Right atrium auricular region (tissue), 2 donors: ENCODE data around the gene UPK1B. TPM values are rescaled to one million over a fixed set of nuclear protein-coding genes. Genes with fewer than 3 reads are reported as not detected.

Source experiments
- DNase-seq: peaks from one replicate; pipeline ENCODE4 v3.0.0-alpha.2; 2019; ENCODE audit warnings: low spot score
- H3K27ac ChIP-seq, 2 donors: fragments of 200-600 bp; sonication (generic); 1 replicate in 1 of 2; 2 replicates in 1 of 2; pipeline ENCODE4 v1.5.1; 2016 to 2019
- H3K27me3 ChIP-seq, 2 donors: fragments of 200-600 bp; sonication (generic); one replicate each; pipeline versions ENCODE4 v1.5.1 to v1.6.0; 2017 to 2019
- H3K36me3 ChIP-seq: fragments of 200-600 bp; sonication (generic); one replicate; pipeline ENCODE4 v1.5.1; 2016
- H3K4me1 ChIP-seq, 2 donors: fragments of 200-600 bp; sonication (generic); one replicate each; pipeline versions ENCODE4 v1.5.1 to v1.6.0; 2017 to 2019
- H3K4me3 ChIP-seq, 2 donors: fragments of 200-600 bp; sonication (generic); 1 replicate in 1 of 2; 2 replicates in 1 of 2; pipeline ENCODE4 v1.5.1; 2017 to 2019; ENCODE audit warnings: mild to moderate bottlenecking in 1 of 2, moderate library complexity in 1 of 2
- H3K9me3 ChIP-seq, 2 donors: fragments of 200-600 bp; sonication (generic); one replicate each; pipeline ENCODE4 v1.5.1; 2019
- CTCF ChIP-seq, 2 donors: fragments of 200-600 bp; sonication (generic); IDR thresholded peaks; one replicate each; pipeline ENCODE4 v1.5.1; 2019; ENCODE audit warnings: antibody characterized with exemption in 2 of 2
- total RNA-seq, 2 donors: library from RNA; depleted of rRNA; stranded (reverse); fragments of >200 nt; gene quantifications; one replicate each; pipeline ENCODE4 v1.1.0, GENCODE V29; 2016

UPK1B gene
- total RNA-seq, 2 donors from 2014 or later, result 5.2 to 19.1 TPM

- Histone ChIP-seq H3K27ac (no peak overlapping the region), H3K9me3 (no peaks in the 10 kb centered on the region), H3K27me3 (no peaks in the 10 kb centered on the region), H3K4me3 (no peak overlapping the region), H3K36me3 (peaks cover 59% of the 10 kb centered on the region), H3K4me1 (no peaks in the 10 kb centered on the region)
- TF ChIP-seq CTCF (IDR thresholded peaks at IDR 0.05), result no peak
- DNase-seq, result no peak
These were observed 55.2 kb downstream of the UPK1B start for GRCh38 chr3:119228373-119229145.

- H3K4me3 ChIP-seq, result no peak overlapping the region
- no peaks in the 10 kb centered on the region for H3K27me3 ChIP-seq
- DNase-seq, result no peak
- peaks cover 56% of the 10 kb centered on the region for H3K36me3 ChIP-seq
- no peaks in the 10 kb centered on the region for H3K9me3 ChIP-seq
- H3K4me1 ChIP-seq, result no peaks in the 10 kb centered on the region
- TF ChIP-seq CTCF (IDR thresholded peaks at IDR 0.05), result no peak
- H3K27ac ChIP-seq, result no peak overlapping the region
These were observed 55.8 kb downstream of the UPK1B start for GRCh38 chr3:119229190-119229589.

GRCh38 chr3:119230071-119230470 is 56.7 kb downstream of the UPK1B start:
- no peak for TF ChIP-seq CTCF (IDR thresholded peaks at IDR 0.05)

GRCh38 chr3:119230745-119231144 is 57.3 kb downstream of the UPK1B start:
- Histone ChIP-seq H3K4me1 (no peaks in the 10 kb centered on the region), H3K4me3 (no peak overlapping the region), H3K9me3 (no peaks in the 10 kb centered on the region), H3K27ac (no peak overlapping the region), H3K27me3 (no peaks in the 10 kb centered on the region), H3K36me3 (peaks cover 59% of the 10 kb centered on the region)
- DNase-seq, result no peak
- no peak for TF ChIP-seq CTCF (IDR thresholded peaks at IDR 0.05)

More at GRCh38 chr3:119230071-119230470, 56.7 kb downstream of the UPK1B start:
- Histone ChIP-seq H3K4me1 (no peaks in the 10 kb centered on the region), H3K27me3 (no peaks in the 10 kb centered on the region), H3K36me3 (peaks cover 56% of the 10 kb centered on the region), H3K9me3 (no peaks in the 10 kb centered on the region), H3K4me3 (no peak overlapping the region), H3K27ac (no peak overlapping the region)
- no peak for DNase-seq

- Histone ChIP-seq H3K36me3 (peaks cover 23% of the 10 kb centered on the region), H3K4me1 (peaks cover 0 to 15% of the 10 kb centered on the region in 2 donors), H3K4me3 (no peak overlapping the region)
These were observed 61.2 kb downstream of the UPK1B start for GRCh38 chr3:119234610-119235009.

More at GRCh38 chr3:119234610-119235009, 61.2 kb downstream of the UPK1B start:
- no peak for DNase-seq
- no peaks in the 10 kb centered on the region for H3K9me3 ChIP-seq
- no peak overlapping the region for H3K27ac ChIP-seq
- H3K27me3 ChIP-seq, result no peaks in the 10 kb centered on the region
- no peak for TF ChIP-seq CTCF (IDR thresholded peaks at IDR 0.05)
